HG03442 (cell line): ENCODE results near the gene MCF2L.

Source experiments
- ATAC-seq: cut with Tn5 transposase; IDR thresholded peaks from one replicate; pipeline ENCODE4 v1.9.1; 2021; ENCODE audit warnings: mild to moderate bottlenecking, moderate library complexity; ENCODE audit not compliant: unreplicated experiment

MCF2L gene

DNA sequence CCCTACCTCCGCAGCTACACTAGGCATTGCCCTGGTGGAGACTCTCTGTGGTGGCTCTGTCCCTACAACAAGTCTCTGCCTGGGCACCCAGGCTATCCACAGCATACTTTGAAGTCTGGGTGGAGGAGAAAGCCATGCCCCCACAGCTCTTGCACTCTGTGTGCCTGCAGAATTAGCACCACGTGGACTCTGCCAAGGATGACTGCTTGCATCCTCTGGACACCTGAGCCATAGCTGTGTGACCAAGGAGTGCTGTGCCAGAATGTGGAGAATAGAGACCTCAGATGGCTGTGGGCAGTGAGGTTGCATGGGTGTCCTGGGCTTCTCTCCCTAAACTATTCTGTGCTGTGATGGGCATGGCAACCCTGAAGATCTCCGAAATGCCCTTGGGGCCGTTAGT lies 21.2 kb upstream of the MCF2L start:
- ATAC-seq = no peak

DNA sequence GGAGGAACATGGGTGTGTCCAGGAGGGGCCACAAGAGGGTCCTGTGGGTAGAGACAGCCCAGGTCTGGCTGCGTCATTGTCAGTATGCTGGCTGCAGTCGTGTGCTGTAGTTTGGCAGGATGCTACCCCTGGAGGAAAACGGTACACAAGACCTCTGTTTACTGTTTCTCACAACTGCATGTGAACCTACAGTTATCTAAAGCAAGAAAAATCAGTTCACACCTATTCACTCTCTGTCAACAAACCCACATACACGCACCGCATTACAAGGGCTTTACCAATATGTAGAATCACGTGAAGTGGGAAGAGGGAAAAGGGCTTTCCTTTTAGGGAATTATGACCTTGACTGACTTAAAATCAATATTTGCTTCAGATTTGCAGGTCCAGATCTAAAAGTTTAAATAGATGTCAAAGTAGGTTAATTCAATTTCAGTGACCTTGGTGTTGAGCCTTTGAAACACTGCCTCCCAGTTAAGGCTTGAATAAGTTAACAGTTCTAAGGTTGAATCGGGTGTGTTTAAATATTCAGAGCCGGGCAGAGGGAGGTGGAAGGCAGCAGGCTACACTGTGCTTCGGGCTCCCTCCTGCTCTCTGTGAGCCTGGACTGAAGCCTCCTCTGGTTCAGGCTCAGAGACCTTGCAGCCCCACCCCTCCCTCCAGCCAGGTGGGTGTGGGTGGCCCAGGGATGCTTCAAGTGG lies 17.2 kb upstream of the MCF2L start:
- no peak for ATAC-seq

DNA sequence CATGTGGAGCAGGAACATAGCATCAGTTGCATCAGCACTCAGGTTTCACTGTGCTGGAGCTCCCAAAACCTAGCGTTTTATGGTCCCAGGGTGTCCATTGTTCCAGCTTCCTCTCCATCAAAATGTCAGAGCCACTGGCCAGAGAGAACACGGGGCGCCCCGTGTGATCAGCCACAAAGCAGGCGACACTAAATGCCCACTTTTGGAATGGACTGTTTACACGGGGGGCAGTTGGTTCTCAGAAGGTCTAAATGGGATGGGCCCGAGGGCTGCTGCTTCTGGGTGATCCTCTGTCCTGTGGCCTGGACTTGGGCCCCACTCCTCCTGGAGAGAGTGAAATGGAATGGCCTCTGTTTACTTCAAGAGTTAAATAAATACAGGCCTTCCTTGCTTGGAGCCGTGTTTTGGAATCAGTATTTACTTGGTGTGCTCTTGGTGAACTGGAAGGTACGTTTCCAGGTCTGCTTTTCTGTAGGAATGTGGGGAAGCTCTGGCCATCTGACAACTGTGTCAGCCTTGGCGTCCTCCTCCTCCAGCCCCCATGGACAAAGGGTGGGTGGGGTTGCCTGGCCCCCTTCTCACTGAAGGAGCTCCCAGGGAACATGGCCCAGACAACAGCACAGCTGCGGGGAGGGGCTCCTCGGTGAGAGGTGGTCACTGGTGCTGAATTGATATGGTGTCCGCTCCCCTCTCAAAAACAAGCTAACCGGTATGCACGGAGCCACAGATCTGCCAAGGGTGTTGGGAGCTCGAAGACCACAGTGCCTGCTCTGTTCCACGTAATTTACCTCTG lies 16.1 kb upstream of the MCF2L start:
- no peak for ATAC-seq

DNA sequence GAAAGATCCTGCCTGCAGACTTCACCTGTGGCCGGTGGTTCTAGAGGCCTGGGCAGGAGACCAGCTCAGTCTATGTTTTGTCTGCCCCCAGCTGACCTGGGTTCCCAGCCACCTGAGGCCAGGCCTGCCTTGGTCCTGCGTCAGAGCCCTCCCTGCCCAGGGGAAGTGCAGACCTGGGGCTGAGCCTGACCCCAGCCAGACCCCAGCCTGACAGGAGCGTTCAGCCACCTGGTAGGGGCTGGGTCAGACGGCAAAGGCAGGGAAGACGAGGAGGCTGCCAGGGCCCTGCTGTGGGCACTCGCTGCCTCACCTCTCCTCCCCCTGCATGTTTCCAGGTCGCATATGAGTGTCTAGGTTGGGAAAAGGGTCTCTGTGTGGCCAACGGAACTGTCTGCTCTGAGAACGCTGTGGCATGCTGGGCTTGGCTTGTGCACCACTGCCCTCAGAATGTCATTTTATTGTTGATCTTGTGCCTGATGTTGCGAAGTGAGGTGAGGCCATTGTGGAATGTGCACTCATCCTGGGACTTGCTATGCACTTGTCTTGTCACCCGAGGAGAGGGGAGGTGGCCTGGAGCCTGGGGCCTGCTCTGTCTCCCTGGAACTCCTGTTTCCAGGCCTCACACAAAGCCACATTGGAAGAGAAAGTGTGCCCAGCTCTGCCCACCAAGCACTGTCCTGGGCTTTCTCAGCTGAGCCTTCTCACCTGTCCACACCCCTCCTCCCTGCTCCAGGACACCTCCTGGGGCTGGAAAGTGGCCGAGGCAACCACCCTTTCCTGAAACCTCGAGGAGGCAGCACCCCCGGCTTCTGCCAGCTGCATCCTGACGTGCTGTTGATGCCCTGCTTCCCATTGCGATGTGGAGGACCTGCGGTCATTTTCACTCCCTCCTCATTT lies 15.2 kb upstream of the MCF2L start:
- no peak for ATAC-seq

DNA sequence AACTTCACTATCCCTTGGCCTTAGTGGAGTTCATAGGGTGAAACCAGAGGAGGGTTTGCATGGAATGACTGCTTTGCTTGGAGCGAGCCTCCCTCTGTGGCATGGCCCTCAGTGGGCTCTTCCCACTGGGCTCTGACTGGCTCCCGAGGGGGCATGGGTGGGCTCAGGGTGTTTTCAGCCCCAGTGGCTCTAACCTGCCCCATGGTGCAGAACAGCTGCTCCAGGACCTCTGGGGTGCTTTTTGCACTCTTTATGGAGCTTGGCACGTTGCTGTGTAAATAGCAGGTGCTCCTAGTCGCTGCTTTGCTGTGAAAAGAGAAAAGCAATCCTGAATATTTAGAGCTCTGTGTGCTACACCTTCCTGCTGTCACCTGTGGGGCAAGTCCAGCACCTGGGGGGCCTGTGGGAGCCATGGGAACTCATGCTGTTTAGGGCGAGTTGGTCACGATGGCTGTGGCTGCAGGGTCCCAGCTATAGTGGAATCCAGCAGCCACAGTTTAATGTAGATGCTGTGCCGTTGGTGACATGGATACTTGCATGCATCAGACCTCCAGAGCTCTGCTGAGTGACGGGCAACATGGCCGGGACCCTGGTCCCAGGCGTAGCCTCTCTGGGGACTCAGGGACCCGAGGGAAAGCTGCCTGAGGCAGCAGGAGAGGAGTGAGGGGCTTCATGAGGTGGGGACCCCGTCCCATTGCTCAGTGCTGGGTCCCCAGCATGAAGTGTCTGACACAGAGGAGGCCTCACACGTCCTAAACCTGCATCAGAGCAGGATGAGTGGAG lies 14.3 kb upstream of the MCF2L start:
- ATAC-seq = no peak

DNA sequence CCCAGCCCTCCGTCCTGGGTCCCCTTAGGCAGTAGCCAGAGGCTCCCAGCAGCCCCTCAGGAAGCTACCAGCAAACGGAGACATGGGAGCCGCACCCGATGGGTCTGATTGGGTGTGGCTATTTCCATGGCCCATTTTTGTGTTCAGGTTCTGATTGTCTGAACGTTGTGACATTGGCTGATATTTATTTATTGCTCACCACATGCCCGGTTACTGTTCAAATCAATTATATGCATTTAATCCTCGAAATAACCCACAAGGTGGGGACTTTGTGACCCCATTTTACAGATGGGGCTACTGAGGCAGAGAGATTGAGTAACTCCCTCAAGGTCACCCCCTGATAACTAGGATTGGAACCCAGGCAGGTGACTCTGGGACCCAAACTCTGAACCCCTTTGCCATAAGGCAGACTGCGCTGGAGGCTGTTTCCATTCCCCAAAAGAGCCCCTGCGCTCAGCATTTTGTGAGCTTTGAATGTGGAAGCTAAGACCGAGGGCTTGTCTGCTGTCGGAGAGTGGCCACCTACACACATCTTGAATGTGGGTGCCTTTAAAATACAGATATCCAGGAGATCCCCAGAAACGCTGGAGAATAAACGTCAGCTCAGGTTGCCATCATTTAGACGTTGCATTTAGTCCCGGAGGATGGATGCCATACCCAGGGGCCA lies 13.6 kb upstream of the MCF2L start:
- no peak for ATAC-seq

DNA sequence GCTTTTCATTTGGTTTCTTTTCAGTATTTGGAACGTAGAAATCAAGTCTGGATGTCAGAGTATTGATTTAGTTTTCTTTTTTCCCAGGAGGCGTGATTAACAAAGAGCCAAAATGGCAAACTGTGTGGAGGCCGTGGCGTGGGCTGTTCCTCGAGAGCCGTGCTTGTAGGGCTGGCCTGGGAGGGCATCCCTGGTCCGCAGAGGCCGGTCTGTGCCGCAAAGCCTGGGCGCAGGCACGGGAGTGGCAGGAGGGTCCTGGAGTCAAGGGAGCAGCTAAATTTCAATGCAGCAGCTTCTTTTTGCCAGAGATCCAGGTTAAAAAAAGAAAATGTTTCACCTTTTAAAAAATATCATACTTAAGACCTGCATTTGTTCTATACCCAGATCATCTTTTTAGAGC lies 13.1 kb upstream of the MCF2L start:
- ATAC-seq = no peak

DNA sequence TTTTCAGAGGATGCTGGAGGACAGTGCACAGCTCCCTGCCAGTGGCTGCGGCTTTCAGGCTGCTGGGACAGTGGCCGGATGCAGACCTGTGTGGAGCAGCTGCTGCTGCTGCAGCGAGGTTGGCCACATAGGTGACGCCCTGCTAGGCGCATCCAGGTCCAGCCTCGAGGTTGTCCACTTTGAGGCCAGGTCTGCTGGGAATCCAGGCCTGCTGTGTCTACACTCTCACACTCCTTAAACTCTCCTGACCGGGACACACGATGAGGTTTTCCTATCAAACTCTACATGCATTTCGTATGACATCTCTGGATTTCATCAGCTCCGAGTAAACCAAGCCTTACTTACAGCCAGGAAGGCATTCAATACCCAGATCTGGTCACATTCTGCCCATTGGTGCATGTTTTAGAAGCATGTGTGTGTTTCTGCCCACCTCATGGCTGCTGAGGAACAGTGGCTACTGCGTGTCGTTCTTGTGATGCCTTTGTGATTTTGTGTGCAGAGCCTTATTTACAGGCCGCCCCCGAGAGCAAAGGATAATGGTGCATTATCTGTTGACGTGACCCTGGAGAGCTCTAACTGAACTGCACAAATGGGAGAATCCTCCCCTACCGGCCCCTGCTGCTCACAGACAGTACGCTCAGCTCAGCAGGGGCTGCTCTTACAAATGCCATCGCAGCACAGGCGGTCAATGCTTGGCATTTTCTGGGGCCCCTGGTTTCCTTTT lies 12.3 kb upstream of the MCF2L start:
- no peak for ATAC-seq

DNA sequence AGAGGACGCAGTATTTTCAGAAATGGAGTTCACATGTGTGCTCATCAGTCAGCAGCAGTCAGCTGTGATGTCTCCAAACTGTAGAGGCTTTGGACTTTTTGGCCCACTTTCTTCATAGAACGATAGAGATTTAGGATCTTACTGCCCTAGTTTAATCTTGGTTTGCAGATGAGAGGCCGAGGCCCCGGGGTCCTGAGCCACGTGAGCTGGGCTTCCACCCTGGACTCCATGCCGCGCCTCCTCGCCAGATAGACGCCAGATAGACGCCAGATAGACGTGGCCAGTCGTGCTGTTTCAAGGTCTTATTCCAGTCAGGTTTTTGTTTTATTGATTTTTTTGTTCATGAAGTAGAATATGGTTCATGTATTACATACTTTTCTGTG lies 11.7 kb upstream of the MCF2L start:
- ATAC-seq = no peak

DNA sequence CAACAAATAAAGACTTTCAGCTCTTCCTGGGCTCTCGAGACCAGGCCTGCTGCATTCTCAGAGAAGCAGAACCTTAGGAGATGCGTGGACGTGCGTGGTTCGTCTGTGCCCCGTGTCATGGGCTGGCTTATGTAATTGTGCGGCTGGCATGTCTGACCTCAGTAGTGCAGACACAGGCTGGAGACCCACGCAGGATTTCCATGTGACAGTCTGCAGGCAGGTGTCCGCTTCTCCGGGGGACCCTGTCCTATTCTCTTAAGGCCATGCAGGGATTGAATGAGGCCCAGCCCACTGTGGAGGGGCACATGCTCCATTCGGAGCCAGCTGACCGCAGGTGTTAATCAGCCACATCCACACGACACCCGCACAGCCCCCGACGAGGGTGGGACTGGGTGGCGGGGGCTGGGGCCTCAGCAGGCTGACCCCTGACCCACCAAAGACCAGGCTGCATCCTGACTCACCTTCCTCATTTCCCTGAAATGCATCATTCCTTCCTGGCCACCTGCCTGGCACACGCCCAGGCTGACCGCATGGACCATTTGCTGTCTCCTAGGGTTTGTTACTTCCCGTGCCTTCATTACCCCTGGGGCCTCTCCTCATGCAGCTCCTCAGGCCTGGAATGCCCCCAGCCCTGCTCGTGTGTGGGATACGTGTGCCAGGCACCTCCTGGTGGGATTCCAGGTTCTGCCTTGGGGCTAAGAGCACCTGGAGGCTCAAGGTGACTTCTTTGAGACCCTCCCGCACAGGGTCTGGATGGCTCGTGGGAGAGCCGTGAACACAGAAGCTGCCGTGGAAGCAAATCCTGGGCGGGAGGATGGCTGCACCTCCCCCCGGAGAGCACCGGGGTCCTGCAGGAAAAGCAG lies 10.7 kb upstream of the MCF2L start:
- no peak for ATAC-seq

DNA sequence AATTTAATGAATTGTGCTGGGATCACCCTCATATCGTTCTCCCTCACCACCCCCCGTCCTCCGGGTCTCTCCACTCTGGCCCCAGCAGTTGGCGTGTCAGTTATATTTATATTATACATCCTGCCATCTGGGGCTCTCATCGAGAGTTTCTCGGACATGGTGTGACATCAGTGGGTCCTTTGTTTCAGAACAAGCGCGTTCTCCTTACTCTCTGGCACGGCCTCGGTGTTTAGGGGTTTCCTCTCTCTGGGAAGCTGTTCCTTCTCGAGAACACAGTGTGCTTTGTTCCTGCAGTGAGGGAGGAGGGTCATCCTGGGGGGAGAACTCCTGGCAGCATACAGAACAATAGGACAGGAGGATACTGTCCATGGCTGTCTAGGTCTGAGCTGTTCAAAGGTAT lies 9.8 kb upstream of the MCF2L start:
- no peak for ATAC-seq

DNA sequence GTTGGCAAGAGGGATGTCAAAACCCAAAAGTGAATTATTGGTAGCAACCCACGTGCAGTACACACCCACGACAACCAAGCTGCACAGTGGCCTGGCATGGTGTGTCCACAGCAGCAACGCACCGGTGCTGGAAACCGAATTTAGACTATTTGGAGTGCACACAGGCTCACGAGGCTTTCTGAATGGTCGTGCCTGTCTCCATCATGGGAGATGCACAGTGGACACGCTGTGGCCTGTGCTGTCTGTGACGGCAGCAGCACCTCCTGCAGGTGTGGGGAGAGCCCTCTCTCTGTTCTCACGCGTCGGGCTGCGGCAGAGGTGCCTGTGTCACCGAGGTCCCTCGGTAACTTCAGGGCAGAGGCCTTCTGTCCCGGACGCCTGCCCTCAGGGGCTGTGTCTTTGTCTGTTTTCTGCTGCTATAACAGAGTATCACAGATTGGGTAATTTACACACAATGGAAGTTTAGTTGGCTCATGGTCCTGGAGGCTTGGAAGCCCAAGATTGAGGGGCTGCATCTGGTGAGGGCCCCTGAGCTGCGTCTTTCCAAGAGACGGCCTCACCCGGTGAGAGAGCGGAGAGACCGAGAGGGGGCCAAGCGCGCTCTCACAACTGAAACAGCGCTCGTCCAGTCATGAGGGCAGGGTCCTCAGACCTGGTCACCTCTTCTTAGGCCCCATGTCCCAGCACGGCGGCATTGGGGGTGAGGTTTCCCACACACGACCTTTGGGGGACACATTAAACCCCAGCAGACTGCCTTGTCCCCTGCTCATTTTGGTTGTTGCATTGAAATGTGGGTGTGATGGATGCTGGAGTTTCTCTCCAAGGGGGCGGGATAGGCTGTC lies 9.1 kb upstream of the MCF2L start:
- no peak for ATAC-seq

DNA sequence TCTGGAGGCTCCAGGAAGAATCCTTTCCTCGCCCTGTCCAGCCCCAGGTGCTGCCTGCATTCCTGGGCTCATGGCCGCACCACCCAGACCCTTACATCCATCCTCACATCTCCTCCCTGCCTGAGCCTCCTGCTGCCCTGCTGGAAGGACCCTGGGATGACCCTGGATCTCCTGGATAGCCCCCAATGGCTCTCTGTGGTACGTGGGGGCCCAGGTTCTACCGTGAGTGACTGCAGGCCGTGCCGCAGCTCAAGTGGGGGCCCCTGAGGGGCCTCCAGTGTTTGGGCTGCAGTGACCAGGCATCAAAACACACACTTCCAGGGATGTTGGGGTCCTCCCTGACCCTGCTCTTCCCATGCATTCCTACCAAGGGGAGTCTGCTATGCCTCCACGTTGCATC lies 8.3 kb upstream of the MCF2L start:
- ATAC-seq = no peak

DNA sequence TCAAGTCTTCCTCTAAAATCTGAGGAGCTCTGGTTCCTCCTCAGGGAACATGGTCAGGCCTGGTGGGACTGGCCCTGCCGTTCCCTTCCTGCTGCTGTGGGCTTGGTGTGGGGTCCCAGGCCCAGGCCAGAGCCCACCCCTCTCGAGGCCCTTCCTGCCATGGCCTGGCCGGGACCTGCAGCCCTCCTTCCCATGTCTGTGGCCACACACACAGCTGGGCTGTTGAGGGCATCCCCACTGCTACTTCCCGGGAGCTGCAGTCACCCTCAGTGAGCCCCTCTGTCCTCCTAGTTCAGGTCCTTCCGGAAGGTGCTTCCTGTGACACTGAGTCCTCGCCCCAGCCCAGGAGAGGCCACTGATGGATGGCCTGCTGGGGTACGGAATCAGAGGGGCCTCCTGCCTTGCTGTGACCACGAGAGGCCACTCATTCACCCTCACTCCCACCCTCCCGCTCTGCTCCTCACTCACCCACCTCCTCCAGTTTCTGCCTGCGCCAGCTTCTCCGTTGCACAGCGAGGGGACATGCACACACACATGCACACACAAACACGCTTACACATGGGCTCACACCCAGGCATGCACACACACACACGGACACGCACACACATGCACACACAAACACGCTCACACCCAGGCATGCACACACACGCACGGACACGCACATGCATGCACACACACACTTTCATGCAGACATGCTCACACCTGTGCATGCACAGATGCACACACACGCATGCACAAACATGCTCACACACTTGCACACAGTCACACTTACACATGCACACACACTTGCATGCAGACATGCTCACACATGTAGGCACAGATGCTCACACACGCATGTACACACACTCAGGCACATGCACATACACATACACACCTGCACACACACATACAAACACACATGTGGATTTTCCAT lies 7.3 kb upstream of the MCF2L start:
- ATAC-seq = no peak

DNA sequence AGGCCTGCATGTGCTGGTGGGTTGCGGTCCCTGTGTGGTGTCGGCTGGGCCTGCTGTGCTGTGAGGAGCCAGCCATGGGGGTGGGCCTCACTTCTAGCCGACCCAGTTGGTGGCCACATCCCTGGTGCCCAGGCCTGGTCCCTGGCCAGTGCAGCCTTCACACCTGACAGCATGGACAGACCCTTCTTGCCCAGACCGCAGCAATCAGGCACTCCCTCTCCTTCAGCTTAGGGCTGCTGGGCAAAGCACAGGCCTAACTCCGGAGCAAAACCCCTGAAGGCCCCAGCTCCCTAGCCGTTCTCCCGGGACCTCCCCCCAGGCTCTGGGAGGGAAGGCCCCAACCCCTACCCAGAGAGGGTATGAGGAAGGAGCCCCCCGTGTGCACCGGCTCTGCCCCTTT lies 6.6 kb upstream of the MCF2L start:
- ATAC-seq = no peak

DNA sequence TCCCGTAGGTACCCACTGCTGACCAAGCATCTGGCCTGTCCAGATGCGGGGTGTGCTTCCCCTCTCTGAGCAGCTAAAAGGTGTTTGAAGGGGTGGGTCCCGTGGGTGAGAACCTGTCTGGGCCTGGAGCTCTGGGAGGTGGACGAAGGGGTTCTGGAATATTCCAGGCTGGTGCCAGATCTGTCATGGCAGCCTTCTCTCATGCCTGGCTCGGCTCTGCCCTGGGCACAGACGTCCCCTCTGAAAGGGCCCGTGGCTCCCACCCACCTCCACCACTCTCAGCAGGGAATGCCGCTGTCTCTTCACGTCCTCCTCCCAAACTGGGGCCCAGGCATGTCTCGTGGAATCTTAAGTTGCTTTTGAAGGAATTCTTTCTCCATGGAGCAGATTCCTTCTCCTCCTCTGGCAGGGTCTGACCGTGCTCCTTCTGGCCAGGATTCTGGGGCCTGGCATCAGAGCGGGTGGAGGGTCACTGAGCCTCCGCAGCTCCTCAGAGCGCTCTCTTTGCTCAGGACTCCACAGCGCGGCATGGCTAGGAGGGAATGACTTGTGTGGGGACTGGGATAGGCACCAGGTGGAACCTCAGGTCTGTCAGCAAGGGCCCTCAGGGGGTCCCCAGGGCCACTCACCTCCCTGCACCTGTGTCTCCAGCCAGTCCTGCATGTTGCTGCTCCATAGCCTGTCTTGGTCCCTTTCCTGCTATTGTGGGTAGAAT lies 5.9 kb upstream of the MCF2L start:
- no peak for ATAC-seq
